ENCODE results near the gene PGS1. TPM values are rescaled to one million over a fixed set of nuclear protein-coding genes. Genes with fewer than 3 reads are reported as not detected.

The PGS1 gene
- total RNA-seq, 1 experiment from 2014 or later, result 42.5 TPM

DNA sequence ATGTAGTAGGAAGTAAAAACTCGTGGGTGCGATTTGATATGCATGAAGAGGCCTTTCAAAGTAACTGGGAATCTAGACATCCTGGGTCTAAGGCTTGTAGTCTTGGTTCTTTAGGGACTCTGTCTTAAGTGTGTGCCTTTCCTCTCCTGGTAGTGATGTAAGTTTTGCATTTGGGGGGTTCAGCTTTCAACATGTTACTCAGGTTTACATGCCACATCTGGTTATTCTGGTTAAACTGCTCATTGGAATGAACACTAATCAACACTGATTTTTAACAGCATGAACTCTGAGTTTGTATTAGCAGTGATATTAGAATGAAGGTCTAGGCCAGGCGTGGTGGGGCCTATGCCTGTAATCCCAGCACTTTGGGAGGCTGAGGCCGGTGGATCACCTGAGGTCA, 15.1 kb downstream of the PGS1 start:
- Histone ChIP-seq H3K27ac (ENCODE audit: low read depth, low read length, poor library complexity, severe bottlenecking) (no peak overlapping the region), H3K4me1 (ENCODE audit: insufficient read depth, low read length, poor library complexity, severe bottlenecking) (no peaks in the 10 kb centered on the region), H3K9me3 (ENCODE audit: low read depth, low read length, poor library complexity, severe bottlenecking) (no peaks in the 10 kb centered on the region), H3K4me3 (ENCODE audit: low read depth, low read length, poor library complexity, severe bottlenecking) (no peak overlapping the region), H3K27me3 (replicated peaks; ENCODE audit: insufficient read depth, low read depth, low read length, poor library complexity) (no peaks in the 10 kb centered on the region), H3K36me3 (ENCODE audit: insufficient read depth, low read length, poor library complexity, severe bottlenecking) (peaks cover 15% of the 10 kb centered on the region)
- no TSS peak for BruUV-seq (replicated peaks)
- ChIA-PET CTCF (no interaction called here), POLR2A (ENCODE audit: low non-redundant PET) (no interaction called here)
- intact Hi-C loops (cut with micrococcal nuclease; ENCODE audit: unreplicated experiment), result no loop called here
- TF ChIP-seq, protein P1, sequence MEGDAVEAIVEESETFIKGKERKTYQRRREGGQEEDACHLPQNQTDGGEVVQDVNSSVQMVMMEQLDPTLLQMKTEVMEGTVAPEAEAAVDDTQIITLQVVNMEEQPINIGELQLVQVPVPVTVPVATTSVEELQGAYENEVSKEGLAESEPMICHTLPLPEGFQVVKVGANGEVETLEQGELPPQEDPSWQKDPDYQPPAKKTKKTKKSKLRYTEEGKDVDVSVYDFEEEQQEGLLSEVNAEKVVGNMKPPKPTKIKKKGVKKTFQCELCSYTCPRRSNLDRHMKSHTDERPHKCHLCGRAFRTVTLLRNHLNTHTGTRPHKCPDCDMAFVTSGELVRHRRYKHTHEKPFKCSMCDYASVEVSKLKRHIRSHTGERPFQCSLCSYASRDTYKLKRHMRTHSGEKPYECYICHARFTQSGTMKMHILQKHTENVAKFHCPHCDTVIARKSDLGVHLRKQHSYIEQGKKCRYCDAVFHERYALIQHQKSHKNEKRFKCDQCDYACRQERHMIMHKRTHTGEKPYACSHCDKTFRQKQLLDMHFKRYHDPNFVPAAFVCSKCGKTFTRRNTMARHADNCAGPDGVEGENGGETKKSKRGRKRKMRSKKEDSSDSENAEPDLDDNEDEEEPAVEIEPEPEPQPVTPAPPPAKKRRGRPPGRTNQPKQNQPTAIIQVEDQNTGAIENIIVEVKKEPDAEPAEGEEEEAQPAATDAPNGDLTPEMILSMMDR (conservative IDR thresholded peaks at IDR 0.05; ENCODE audit: low read depth, low read length), result no peak
- no peak for TF ChIP-seq EZH2 (IDR thresholded peaks at IDR 0.05; ENCODE audit: borderline replicate concordance, low read depth, low read length, poor library complexity, severe bottlenecking)
- no peak for DNase-seq (ENCODE audit: low spot score)

DNA sequence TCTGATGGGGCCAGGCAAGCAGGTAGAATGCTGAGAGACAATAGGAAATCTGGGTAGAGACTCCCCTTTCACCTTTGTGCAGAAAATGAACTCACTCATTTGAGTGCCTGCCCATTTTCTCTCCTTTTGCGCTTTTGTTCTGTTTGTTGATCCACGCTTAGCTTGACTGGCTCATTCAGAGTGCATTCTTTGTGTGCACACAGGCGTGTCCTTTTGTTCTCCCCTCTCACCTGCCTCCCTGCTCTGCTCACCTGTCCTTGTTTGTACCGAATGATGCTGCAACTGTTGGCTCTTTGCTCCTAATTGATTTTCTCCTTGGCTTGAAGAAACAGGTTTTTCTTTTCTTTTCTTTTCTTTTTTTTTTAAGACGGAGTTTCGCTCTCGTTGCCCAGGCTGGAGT, 15.8 kb downstream of the PGS1 start:
- ChIA-PET CTCF (no interaction called here), POLR2A (ENCODE audit: low non-redundant PET) (no interaction called here)
- H3K4me3 ChIP-seq (ENCODE audit: low read depth, low read length, poor library complexity, severe bottlenecking), result no peak overlapping the region
- H3K9me3 ChIP-seq (ENCODE audit: low read depth, low read length, poor library complexity, severe bottlenecking), result no peaks in the 10 kb centered on the region
- peaks cover 20% of the 10 kb centered on the region for H3K36me3 ChIP-seq (ENCODE audit: insufficient read depth, low read length, poor library complexity, severe bottlenecking)
- intact Hi-C loops (cut with micrococcal nuclease; ENCODE audit: unreplicated experiment), result no loop called here
- no peaks in the 10 kb centered on the region for H3K4me1 ChIP-seq (ENCODE audit: insufficient read depth, low read length, poor library complexity, severe bottlenecking)
- DNase-seq (ENCODE audit: low spot score), result no peak
- no peak overlapping the region for H3K27ac ChIP-seq (ENCODE audit: low read depth, low read length, poor library complexity, severe bottlenecking)
- BruUV-seq (replicated peaks), result no TSS peak
- TF ChIP-seq EZH2 (IDR thresholded peaks at IDR 0.05; ENCODE audit: borderline replicate concordance, low read depth, low read length, poor library complexity, severe bottlenecking), result no peak
- TF ChIP-seq, protein P1 (conservative IDR thresholded peaks at IDR 0.05; ENCODE audit: low read depth, low read length), result no peak
- no peaks in the 10 kb centered on the region for H3K27me3 ChIP-seq (replicated peaks; ENCODE audit: insufficient read depth, low read depth, low read length, poor library complexity)

DNA sequence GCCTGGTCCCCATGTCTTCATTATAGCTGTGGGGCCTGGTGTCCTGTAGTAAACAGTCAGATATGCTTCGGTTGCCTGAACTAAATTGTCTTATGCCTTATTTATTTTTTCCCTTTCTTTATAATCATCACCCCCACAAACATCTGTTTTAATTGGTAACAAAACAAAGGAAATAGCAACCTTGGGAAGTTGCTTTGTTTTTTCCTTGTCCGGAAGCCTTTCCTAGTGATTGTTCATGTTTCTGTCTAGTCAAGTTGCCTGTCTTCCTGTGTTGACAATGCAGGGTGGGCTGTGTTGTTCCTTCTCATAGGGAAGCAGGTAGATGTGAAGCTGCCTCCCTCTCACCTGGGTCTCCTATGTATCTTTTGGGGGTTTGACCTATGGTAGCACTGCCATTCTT, 16.7 kb downstream of the PGS1 start:
- BruUV-seq (replicated peaks), result no TSS peak
- Histone ChIP-seq H3K4me1 (ENCODE audit: insufficient read depth, low read length, poor library complexity, severe bottlenecking) (no peaks in the 10 kb centered on the region), H3K27ac (ENCODE audit: low read depth, low read length, poor library complexity, severe bottlenecking) (no peak overlapping the region), H3K4me3 (ENCODE audit: low read depth, low read length, poor library complexity, severe bottlenecking) (no peak overlapping the region), H3K9me3 (ENCODE audit: low read depth, low read length, poor library complexity, severe bottlenecking) (no peaks in the 10 kb centered on the region), H3K27me3 (replicated peaks; ENCODE audit: insufficient read depth, low read depth, low read length, poor library complexity) (no peaks in the 10 kb centered on the region), H3K36me3 (ENCODE audit: insufficient read depth, low read length, poor library complexity, severe bottlenecking) (peaks cover 28% of the 10 kb centered on the region)
- intact Hi-C loops (cut with micrococcal nuclease; ENCODE audit: unreplicated experiment), result no loop called here
- CTCF ChIA-PET, result no interaction called here
- TF ChIP-seq, protein P1 (conservative IDR thresholded peaks at IDR 0.05; ENCODE audit: low read depth, low read length), result no peak
- no peak for TF ChIP-seq EZH2 (IDR thresholded peaks at IDR 0.05; ENCODE audit: borderline replicate concordance, low read depth, low read length, poor library complexity, severe bottlenecking)
- DNase-seq (ENCODE audit: low spot score), result no peak
- POLR2A ChIA-PET (ENCODE audit: low non-redundant PET), result no interaction called here
